B cell (primary cell): ENCODE data around the gene ATP4B. TPM values are rescaled to one million over a fixed set of nuclear protein-coding genes. Genes with fewer than 3 reads are reported as not detected.

Experiments used
- ATAC-seq: fragments of 200-7000 bp; cut with Tn5 transposase; one replicate; pipeline ENCODE4 v1.10.0; 2021; ENCODE audit warnings: low read depth, mild to moderate bottlenecking, moderate number of reproducible peaks, moderate library complexity
- CTCF ChIA-PET: fragments of 350-600 bp; sonication (Branson Sonifier 250); formaldehyde crosslinking; loops from one replicate; lab custom pipeline; 2021; ENCODE audit warnings: antibody characterized with exemption, inconsistent platforms; lab: Charles Lee
- POLR2A ChIA-PET: fragments of 350-600 bp; sonication (Branson Sonifier 250); formaldehyde crosslinking; loops from one replicate; lab custom pipeline; 2021; ENCODE audit warnings: antibody characterized with exemption; lab: Charles Lee
- DNase-seq: peaks from one replicate; pipeline ENCODE4 v3.0.0; 2013
- H2AFZ ChIP-seq: 2 replicates; pipeline ENCODE4 v1.6.1; 2012; ENCODE audit warnings: mild to moderate bottlenecking, low read depth, low read length; ENCODE audit not compliant: insufficient read depth, poor library complexity, severe bottlenecking
- H3K27ac ChIP-seq, 2 donors: 1 replicate in 1 of 2; 2 replicates in 1 of 2; pipeline ENCODE4 v1.5.1; 2012 to 2013; ENCODE audit warnings: low read length in 2 of 2, mild to moderate bottlenecking in 2 of 2, moderate library complexity in 1 of 2
- H3K27me3 ChIP-seq, 4 experiments: fragments of 200-600 bp in 1 of 4; sonication (generic) in 1 of 4; replicated peaks in 1 of 4; 1 replicate in 2 of 4; 2 replicates in 2 of 4; pipeline versions ENCODE4 v1.6.1 to v1.7.0; 2013 to 2016; ENCODE audit warnings: low read length in 3 of 4, mild to moderate bottlenecking in 2 of 4, mixed read lengths in 1 of 4, moderate library complexity in 1 of 4; ENCODE audit not compliant: insufficient read depth in 4 of 4, control insufficient read depth in 3 of 4; ENCODE audit errors: control extremely low read depth in 1 of 4
- H3K36me3 ChIP-seq, 2 experiments: replicated peaks in 1 of 2; 1 replicate in 1 of 2; 2 replicates in 1 of 2; pipeline versions ENCODE4 v1.6.1 to v1.7.1; 2013; ENCODE audit warnings: low read length in 1 of 2; ENCODE audit not compliant: insufficient read depth in 2 of 2, control insufficient read depth in 1 of 2; ENCODE audit errors: control extremely low read depth in 1 of 2, extremely low read depth in 1 of 2
- H3K4me1 ChIP-seq, 2 donors: fragments of 200-600 bp in 1 of 2; sonication (generic) in 1 of 2; 1 replicate in 1 of 2; 2 replicates in 1 of 2; pipeline versions ENCODE4 v1.5.1 to v1.6.1; 2013 to 2017; ENCODE audit warnings: low read length in 2 of 2; ENCODE audit not compliant: control insufficient read depth in 2 of 2, insufficient read depth in 2 of 2
- H3K4me2 ChIP-seq: replicated peaks from 2 replicates; pipeline ENCODE3; 2012; ENCODE audit warnings: mild to moderate bottlenecking, low read depth, low read length; ENCODE audit not compliant: poor library complexity, severe bottlenecking
- H3K4me3 ChIP-seq, 5 experiments: fragments of 200-600 bp in 1 of 5; sonication (generic) in 1 of 5; 1 replicate in 3 of 5; 2 replicates in 2 of 5; pipeline versions ENCODE4 v1.5.1 to v1.7.0; 2011 to 2016; ENCODE audit warnings: low read length in 4 of 5, mild to moderate bottlenecking in 4 of 5, low read depth in 2 of 5, control low read depth in 1 of 5, moderate library complexity in 1 of 5; ENCODE audit not compliant: insufficient read depth in 1 of 5; ENCODE audit errors: control extremely low read depth in 1 of 5, extremely low read depth in 1 of 5
- H3K79me2 ChIP-seq: fragments of 200-600 bp; sonication (generic); one replicate; pipeline ENCODE4 v1.6.0; 2016; ENCODE audit warnings: low read length; ENCODE audit not compliant: control insufficient read depth, insufficient read depth
- H3K9ac ChIP-seq: fragments of 200-600 bp; sonication (generic); 2 replicates; pipeline ENCODE4 v1.6.1; 2017; ENCODE audit warnings: mild to moderate bottlenecking, low read length, moderate library complexity
- H3K9me3 ChIP-seq, 3 donors: one replicate each; pipeline versions ENCODE4 v1.6.1 to v1.7.1; 2013; ENCODE audit warnings: low read length in 2 of 3; ENCODE audit not compliant: control insufficient read depth in 2 of 3, insufficient read depth in 1 of 3; ENCODE audit errors: control extremely low read depth in 1 of 3
- H4K20me1 ChIP-seq: 2 replicates; pipeline ENCODE4 v1.6.0; 2012; ENCODE audit warnings: mild to moderate bottlenecking, low read length; ENCODE audit not compliant: insufficient read depth, control insufficient read depth, poor library complexity, severe bottlenecking
- H3K27ac Mint-ChIP-seq: one replicate; pipeline ENCODE4 v1.8.0; 2021; ENCODE audit warnings: mixed read lengths
- H3K27me3 Mint-ChIP-seq: one replicate; pipeline ENCODE4 v1.8.0; 2021; ENCODE audit warnings: mixed read lengths
- H3K4me1 Mint-ChIP-seq: one replicate; pipeline ENCODE4 v1.8.0; 2021; ENCODE audit warnings: mixed read lengths
- H3K4me3 Mint-ChIP-seq: one replicate; pipeline ENCODE4 v1.8.0; 2021; ENCODE audit warnings: mixed read lengths
- H3K9me3 Mint-ChIP-seq: one replicate; pipeline ENCODE4 v1.8.0; 2022; ENCODE audit warnings: mixed read lengths; ENCODE audit not compliant: insufficient read depth
- CTCF ChIP-seq: fragments of 200-600 bp; IDR thresholded peaks from one replicate; pipeline ENCODE4 v1.8.0; 2022; ENCODE audit warnings: antibody characterized with exemption, mild to moderate bottlenecking
- EZH2 ChIP-seq: IDR thresholded peaks from 2 replicates; pipeline ENCODE4 v1.6.1; 2012; ENCODE audit warnings: borderline replicate concordance, low read depth, mild to moderate bottlenecking, moderate library complexity, low read length; ENCODE audit not compliant: insufficient read depth, poor library complexity, severe bottlenecking
- WGBS: methylation state at CpG from one replicate; pipeline ENCODE4 v1.1.5; 2013; ENCODE audit warnings: missing lambda C conversion rate; ENCODE audit not compliant: insufficient coverage; 5-methylcytosine and 5-hydroxymethylcytosine counted together
- intact Hi-C: fragments of 100-400 bp; cut with micrococcal nuclease; formaldehyde crosslinking; loops from one replicate; pipeline ENCODE4 v1.10.0; 2022
- polyA plus RNA-seq: library from polyadenylated mRNA; depleted of rRNA; stranded (reverse); fragments of >200 nt; gene quantifications from 2 replicates; pipeline ENCODE4 v1.2.3, GENCODE V29; 2012
- total RNA-seq, 2 donors: library from RNA; stranded (reverse); fragments of 120-200 nt in 1 of 2; gene quantifications; 1 replicate in 1 of 2; 2 replicates in 1 of 2; pipeline versions ENCODE4 v1.2.3 to v1.2.4, GENCODE V29; 2013 to 2022

ATP4B gene
- total and polyA plus RNA-seq, 2 donors (not counting 1 experiment from before 2014, with no cell fraction given) = not detected

- Histone ChIP-seq H3K79me2 (no peaks in the 10 kb centered on the region), H3K4me2 (no peak overlapping the region), H2AFZ (no peak overlapping the region), H3K9me3 (peaks cover 0 to 2% (median 0%) of the 10 kb centered on the region in 3 donors), H3K9ac (no peak overlapping the region), H3K27ac (no peak overlapping the region), H3K27me3 (no peaks in the 10 kb centered on the region), H3K4me3 (no peak overlapping the region), H4K20me1 (no peaks in the 10 kb centered on the region), H3K36me3 (no peaks in the 10 kb centered on the region), H3K4me1 (no peaks in the 10 kb centered on the region)
- no peak for ATAC-seq
- Mint-ChIP-seq H3K27me3 (no peaks in the 10 kb centered on the region), H3K4me1 (no peaks in the 10 kb centered on the region), H3K9me3 (no peaks in the 10 kb centered on the region), H3K27ac (no peak overlapping the region), H3K4me3 (no peak overlapping the region)
- intact Hi-C loops = no loop called here
- no peak for DNase-seq
- WGBS = 91% methylated on average over 35 of the region's 39 CpGs
- CTCF ChIA-PET = no interaction called here
- POLR2A ChIA-PET = no interaction called here
- TF ChIP-seq CTCF = no peak
- TF ChIP-seq EZH2 = no peak
These were observed 3.2 kb downstream of the ATP4B start for GRCh38 chr13:113654591-113655345.

GRCh38 chr13:113654175-113654560 lies 3.8 kb downstream of the ATP4B start:
- 76% methylated on average over 6 of the region's 9 CpGs for WGBS
- H3K27ac ChIP-seq = no peak overlapping the region
- DNase-seq (no peak), ATAC-seq (no peak)
- Mint-ChIP-seq H3K4me1 (no peaks in the 10 kb centered on the region), H3K27ac (no peak overlapping the region), H3K27me3 (no peaks in the 10 kb centered on the region), H3K9me3 (no peaks in the 10 kb centered on the region), H3K4me3 (no peak overlapping the region)
- no peaks in the 10 kb centered on the region for H3K36me3 ChIP-seq
- H3K9me3 ChIP-seq = no peaks in the 10 kb centered on the region
- no peaks in the 10 kb centered on the region for H3K79me2 ChIP-seq
- ChIA-PET CTCF (no interaction called here), POLR2A (no interaction called here)
- no peak overlapping the region for H3K4me3 ChIP-seq
- TF ChIP-seq EZH2 (no peak), CTCF (no peak)
- H3K9ac ChIP-seq = no peak overlapping the region
- no peak overlapping the region for H3K4me2 ChIP-seq
- intact Hi-C loops = no loop called here
- no peak overlapping the region for H2AFZ ChIP-seq
- no peaks in the 10 kb centered on the region for H4K20me1 ChIP-seq
- H3K27me3 ChIP-seq = no peaks in the 10 kb centered on the region
- H3K4me1 ChIP-seq = no peaks in the 10 kb centered on the region
